CD4-positive, alpha-beta T cell treated with Interleukin-2 at 100 ng/mL for 4 hours (primary cell): Measurements from ENCODE around the gene HOXB3.

Experiments used
- DNase-seq: peaks from one replicate; pipeline ENCODE4 v3.0.0-alpha.2; 2020; ENCODE audit warnings: low spot score

Gene HOXB3

DNA sequence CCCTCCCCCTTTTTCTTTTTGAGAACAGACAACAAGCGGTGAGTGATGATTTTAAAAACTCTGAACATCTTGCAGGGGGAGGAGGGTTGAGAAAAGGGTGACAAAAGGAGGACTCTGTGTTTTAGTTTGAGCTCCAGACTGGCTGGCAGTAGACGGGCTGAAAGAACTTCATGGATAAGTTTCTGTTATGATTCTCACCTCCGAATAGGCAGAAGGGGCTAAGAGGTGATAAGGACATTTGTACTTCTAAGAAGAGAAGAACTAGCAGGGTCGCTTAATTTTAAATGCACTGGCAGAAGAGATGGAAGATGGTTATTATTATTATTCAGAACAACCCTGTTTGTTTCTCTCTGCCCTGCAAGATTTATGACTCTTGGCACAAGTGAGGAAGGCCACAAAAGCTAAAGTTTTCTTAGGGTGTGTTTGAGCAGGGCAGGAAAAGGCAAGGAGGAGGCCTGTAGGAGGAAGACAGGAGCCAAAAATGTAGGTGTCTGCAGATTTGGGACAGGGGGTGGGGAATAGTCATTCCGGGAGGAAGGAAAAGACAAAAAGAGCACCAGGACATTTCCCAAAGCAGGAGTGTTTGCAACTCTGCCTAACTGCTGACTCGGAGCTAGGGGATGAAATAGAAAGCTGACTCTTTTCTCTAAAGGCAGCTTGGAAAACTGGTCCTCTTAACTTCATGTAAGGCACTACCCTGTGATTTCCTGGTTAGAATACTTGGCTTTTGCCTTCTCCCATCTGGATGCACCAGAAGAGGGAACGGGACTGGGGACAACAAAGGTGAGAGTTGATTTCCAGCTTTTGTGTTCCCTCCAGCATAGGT is 33.3 kb downstream of the HOXB3 start:
- no peak for DNase-seq

DNA sequence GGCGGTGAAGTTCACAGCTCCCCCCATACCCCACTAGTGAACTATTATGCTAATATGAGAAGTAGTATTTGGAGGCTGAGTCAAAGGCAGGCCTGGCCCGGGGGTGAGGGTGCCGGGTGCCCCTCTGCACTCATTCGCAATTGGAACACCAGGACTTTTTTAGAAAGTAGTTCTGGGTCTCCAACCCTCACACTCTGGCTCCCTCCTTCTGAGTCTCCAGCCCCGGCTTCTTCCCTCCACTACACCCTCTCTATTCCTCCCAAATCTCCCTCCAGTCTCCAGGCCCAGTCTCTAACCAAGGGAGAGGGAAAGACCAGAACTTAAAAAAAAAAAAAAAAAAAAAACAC is 33.8 kb downstream of the HOXB3 start:
- no peak for DNase-seq

DNA sequence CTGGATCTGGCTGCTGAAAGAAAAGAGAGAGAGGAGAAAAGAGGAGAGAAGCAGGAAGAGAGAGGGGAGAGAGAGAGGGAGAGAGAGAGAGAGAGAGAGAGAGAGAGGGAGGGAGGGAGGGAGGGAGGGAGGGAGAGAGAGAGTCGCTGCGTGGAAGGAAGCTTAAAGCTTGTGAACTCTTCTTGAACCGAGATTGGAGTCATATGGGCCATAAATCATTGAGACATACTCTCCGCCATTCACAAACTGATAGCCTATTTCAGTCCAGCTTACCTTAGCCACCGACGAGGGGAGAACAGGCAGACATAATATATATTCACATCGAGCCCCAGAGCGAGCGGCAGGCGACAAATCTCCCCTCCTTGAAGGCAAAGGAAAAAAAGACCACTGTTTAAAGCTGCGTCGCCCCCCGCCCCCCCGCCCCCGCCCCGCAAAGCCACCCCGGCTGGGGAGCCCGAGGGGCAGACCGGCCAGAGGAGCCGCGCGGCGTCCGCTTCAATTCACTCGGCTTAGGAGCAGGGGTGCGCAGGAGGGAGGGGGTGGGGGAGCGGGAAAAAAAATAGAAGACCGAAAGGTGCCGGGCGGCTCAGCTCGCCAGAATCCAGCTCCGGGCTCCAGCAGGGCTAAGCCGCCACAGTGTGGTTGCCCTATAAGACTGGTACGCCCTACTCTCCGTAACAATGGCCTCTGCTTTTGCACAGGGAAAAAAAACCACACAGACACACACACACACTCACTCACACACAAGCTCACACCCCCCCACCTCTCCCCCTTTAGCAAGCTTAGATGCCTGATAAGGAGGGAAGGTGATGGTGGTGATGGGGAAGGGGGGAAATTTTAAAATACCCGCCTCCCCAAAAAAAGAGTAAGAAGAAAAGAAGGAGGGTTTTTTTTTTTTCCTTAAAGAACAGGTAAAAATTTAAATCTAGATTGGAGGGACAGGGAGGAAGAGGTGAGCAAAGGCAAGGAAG is 34.5 kb downstream of the HOXB3 start:
- no peak for DNase-seq

DNA sequence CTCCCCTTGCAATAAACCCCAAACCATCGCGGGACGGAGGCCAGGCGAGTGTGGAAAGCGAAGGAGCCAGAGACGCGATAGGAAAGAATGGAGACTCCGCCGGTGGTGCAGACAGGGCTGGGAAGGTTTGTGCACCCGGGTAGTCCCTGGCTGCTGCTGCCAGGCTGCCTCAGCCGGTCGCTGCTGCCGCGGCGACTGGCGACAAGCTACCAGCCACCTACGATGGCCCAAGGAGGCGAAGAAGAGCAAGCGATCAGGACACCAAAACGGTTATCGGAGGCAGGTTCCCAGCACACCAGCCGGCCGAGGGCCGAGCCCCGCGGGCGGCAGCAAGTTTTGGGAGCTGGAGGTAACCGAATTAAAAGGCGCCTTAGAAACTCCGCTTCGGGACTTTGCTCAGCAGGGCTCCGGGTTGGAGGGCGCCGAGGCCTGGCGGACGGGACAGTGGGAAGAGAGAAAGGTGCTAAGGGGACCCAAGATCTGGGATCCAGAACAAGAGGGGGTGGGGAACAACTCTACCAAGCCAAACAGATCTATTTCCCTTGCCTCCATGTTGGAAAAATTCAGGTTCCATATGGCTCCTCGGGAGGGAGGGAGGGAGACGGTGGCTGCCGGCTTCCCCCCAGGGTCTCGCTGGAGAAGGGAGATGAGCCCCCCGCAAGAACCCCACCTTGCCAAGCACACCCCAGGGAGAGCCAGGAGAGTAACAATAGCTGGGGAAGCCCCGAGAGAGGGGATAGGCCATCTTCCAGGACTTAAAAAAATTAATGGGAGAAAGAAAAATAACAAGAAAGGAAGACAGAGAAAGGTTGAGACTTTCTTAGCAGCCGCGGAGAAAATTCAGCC is 35.4 kb downstream of the HOXB3 start:
- no peak for DNase-seq

DNA sequence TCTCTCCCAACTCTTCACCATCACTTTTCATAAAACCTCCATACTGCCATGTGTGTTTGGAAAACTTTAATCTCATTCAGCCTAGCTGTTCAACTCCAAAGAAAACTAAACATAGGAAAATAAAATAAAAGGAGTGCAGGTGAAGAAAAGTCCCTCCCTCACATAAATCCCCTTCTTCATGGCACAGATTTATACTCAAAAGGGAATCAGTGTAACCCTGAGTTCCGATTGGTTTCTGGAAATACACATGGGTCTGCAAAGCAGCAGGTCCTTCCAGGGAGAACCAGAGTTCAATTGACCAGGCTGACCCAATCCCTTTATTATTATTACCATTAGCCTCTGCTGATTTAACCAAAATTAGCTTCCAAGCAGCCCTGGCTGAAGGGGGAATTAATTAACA is 36.2 kb downstream of the HOXB3 start:
- no peak for DNase-seq

DNA sequence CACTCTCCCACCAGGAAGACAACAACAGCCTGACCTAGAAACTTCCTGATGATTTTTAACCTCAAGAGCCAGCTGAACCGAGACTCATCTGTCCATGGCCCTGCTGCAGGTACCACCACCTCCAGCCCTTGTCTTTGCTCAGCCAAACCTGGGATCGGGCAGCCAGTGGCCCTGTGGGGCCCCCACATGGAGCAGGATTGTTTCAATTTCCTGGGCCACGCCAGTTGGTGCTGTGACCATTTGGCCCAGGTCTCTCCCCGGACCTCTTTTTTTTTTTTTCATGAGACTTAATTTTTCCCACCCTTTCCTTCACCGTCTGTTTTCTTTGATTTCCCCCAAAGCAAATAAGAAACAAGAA is 36.9 kb downstream of the HOXB3 start:
- DNase-seq = no peak

DNA sequence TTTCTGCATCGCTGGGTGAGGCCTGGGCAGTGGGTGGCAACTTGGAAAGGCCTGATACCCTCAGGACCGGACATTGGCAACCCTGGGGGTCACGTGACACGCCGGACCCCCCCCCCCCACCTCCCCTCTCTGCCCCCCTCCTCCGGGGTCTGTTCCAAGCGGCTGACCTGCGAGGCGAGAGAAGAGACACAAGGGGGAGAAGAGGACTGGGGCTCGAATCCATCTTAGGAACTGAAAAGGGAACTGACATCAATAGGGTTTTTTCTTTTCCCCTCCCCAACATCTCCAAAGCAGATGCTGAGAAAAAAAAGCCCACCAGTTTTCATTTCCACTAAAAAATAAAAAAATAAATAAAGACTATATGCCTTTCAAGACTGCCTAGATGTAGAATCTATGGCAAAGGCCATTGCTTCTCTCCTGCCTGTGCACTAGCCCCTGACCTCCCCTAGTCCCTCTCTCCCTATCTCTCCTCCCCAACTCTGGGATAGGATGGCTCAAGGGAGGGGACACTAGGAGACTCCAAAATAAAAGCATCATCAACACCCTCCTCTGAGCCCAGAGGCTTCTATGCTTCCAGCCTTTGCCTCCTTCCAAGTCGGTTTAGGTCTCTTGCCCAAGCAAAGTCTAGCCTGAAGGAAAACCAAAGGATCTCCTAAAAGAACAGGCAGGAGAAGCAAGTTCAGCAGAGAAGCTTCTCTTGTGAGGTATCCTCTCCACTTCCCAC is 37.4 kb downstream of the HOXB3 start:
- no peak for DNase-seq

DNA sequence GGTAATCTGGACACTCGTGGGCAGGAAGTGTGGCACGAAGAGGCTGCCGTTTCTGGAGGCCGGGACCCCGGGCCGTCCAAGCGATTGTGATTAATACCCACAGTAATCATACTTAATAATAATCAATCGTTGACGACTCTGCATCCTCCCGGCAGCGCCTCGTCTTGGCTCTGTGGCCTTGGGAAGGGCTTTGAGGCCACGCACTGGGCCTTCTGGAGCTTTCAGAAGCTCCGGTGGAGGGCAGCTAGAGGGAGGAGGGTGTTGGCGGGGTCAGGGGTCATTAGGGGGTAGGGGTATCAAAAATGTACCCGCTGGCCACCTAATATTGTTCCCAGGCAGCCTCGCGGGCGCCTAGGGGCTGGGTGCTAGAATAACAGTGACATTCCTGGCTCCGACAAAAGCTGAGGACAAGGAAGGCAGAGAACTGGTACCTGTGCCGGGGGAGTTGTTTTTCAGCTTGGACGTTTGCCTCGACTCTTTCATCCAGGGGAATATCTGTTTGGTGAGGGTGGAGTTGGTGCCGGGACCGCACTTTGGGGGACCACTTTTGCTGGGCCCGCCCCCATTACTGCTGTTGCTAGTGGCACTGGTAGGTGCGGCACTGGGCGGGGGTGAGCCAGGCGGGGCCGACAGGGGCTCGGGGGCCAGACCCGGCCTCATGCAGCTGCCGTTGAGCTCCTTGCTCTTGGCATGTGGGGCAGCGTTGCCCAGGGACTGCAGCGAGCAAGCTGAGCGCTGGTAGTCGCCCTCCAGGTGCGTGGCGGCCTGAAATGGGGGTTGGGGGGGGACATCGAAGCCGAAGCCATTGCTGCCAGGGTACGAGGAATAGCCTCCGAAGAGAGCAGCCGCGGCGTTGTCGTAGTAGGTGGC is 38.2 kb downstream of the HOXB3 start:
- DNase-seq = no peak

DNA sequence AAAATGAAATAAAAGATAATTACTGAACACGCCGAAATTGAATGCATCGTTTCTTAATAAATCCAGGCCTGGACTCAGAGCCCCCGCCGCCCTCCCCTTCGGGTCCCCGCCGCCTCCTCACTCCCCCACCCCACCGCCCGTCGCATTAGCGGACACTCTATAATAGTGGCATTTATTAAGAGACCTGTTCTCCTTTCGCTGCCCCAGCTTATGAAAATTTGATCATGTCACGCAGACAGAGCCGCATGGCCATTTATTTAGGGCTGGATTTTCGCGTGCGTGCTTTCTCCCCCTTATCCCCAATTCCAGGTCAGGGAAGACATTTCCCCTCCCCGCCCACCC is 38.9 kb downstream of the HOXB3 start:
- DNase-seq = no peak

DNA sequence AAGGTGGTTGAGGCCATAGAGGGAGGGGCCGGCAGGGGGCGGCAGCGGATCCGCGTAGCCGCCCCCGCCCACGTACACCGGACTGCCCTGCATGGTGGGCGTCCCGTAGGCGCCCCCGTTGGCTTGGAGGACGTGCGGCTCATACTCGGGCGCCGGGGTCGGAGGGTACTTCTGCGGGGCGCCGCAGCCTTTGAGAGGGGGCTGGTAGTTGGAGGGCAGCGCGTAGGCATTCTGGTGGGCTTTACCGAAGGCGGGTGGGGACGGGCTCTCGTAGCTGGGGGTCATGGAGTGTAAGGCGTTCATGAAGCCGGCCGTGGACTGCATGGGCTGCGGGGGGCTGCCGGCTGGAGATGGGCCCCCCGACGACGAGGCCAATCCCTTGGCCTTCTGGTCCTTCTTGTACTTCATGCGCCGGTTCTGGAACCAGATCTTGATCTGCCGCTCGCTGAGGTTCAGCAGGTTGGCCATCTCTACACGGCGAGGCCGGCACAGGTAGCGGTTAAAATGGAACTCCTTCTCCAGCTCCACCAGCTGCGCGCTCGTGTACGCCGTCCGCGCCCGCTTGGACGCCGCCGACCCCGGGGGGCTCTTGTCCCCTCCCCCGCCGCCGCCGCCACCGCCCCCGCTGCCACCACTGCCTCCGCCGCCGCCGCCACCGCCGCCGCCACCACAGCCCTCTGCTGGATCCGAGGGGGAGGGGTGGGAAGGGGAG is 39.4 kb downstream of the HOXB3 start:
- no peak for DNase-seq

DNA sequence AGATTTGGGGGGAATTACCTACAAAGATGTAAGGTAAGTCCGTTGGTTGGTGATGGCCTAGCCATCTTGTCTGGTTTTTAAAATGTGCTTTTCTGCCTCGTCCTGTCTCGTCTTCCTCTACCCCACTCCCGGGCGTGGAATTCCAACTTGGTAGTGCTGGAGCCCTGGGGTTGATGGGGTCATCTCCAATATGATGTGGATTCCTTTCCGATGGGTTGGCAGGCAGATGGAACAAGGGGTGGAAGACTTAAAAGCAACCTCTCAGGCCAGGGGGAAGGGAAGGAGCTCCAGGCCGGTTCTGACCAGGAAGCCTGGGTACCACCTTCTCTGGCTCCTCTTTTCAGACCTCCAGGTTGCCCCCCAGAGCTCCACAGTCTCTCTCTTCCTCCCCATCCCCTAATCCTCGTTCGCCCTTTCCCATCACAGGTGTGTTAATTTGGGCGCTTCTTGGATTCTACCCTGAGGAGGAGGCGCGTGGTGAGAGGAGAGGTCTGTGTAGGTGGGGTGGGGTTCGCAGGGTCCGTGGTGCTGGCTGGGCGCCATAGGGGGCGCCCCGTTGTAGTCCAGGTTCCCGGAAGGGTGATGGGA is 40.0 kb downstream of the HOXB3 start:
- no peak for DNase-seq

DNA sequence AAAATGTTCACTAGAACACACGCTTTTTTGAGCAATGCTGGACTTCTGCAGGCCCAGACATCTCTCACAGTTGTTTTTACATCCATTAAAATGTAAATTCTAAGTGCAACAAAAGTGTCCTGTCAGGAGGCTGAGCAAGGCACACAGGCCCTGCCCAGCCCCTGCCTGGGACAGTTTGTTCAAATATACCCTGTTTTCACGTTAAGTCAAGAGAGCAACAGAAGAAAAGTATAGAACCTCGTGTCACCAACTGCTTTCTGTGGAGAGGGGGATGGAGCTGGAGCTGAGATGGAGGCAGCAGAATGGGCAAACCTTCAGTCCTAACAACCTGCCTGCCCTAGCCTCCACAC is 40.8 kb downstream of the HOXB3 start:
- DNase-seq = no peak

DNA sequence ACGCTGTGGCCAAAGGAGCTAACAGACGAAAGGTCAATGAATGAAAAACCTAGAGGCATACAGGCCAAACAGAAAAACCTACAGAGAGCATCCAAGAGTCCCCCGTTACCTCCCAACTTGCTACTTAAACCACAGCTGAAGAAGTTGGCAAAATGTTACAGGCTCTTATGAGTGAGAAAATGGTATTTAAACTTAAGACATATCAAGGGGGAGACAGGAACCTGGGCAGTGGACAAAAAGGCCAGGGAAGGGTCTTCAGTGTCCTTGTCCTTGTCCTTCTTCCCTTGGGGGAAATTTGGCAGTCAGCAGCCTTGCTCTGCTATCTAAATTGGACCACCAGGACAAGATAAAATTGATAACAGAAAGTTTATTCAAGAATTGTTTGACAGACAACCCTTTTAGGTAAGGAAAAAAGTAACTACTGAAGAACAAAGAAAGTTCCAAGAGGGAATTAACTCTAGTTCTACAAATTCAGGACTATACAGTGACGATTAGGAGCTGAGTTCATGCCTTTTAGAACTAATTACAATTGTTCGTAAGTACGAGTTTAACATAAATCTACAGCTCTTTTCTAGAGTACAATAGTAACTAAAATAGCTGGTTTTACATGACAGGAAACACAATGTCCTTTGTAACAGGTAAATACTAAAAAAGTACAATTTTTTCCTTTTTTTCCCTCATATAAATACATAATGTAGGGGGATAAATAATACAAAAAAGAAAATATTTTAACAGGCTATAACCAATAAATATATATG is 41.3 kb downstream of the HOXB3 start:
- no peak for DNase-seq

DNA sequence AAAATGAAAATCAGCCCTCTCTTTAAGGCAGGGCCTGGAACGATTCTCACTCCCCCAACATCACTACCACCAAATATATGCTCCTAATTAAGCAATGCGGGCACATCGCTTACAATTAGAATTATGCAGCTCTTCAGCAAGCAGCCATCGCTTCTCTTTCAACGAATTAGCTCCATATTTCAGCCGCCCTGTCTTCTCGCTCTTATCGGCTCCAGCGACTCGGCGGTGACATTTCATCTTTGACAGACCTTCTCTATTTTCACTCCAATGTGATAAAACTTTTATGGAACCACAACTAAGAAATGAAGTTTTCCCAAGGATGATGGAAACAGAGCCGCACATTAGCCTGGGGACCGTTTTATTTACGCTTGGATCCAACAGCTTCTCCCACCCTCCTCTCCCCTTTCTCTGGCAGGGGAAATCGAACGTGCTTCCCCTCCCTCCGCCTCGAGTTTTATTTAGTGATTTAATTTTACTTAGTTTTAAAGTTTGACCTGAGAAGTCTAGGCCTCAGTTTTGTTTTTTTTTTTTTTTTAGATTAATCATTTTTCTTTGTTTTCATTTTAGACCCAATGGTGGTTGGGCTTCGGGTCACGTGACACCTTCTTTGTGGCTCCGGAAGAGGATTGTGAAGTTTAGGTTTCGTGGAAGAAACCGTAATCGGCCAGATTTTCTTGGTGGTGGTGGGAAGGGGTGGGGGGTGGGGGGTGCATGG is 42.1 kb downstream of the HOXB3 start:
- DNase-seq = peak; percentile 65

DNA sequence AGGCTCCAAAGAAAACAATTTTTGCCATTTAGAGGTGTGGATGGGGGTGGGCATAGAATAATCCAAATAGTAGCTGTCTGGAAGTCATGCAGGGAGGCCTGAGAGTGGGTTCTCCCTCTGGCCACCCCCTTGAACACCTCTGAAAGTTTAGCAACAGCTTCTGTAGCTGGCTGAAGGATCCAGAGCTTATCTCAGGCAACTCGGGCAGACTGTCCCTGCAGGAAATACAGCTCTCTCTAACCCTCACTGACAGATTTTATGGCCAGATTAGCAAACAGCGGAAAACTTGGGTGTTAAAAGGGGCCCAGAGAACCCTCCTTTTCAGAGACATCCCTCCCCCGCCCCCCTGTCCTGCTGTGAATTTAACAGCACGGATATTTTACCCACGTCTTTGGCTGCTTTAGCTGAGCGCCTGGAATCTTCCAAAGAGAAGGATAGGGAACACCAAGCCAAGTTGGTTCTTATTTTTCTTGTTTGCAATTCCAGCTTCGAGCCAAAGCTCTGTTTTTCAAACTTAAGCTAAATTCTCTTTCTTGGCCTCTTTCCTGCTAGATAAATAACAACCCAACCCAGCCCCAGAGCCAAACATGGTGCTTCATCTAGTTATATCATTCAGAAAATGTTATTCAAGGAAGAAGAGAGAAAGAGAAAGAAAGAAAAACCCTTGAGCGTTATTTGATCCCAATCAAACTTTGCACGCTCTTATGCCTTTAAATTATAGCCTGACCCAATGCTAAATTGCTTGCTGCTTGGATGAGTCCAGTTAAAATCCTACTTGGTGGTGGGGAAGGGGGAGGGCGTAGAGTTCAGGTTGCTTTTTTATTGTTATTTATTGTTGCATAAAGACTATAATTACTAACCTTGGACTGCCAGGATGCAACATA is 42.9 kb downstream of the HOXB3 start:
- DNase-seq = no peak

DNA sequence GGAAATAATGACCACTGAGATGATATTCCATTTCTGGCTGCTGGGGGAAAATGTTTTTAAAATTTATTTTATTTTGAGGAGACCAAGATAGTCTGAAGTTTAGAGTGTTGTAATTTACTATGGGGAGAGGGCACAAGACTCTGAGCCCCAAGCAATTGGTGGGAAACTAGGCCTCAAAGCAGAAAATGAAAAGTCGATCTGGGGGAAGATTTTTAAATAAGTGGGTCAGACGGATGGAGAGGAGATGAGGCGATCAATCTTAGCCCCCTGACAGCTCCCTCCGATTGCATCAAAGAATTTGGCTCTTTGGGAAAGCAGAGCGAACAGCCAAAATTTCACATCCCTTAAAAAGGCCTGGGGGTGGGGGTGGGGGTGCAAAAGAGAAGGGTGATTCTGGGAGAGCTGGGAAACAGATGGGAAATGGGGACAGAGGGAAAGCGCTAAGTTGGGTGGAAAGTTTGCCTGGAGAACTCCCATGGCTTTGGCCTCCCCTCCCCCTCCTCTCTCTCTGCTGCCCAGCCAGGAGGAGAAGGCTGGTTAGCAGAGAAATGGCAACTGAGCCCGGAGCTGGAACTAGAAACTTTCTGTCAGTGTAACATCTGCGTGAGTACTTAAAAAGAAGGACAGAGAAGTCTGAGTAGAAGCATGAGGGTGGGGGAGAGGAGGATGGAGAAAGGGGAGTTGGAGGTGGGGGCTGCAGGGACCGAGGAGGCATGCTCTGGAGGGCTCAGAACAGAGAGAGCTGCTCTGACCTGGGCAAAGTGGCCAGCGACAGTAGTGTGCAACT is 43.7 kb downstream of the HOXB3 start:
- DNase-seq = no peak

DNA sequence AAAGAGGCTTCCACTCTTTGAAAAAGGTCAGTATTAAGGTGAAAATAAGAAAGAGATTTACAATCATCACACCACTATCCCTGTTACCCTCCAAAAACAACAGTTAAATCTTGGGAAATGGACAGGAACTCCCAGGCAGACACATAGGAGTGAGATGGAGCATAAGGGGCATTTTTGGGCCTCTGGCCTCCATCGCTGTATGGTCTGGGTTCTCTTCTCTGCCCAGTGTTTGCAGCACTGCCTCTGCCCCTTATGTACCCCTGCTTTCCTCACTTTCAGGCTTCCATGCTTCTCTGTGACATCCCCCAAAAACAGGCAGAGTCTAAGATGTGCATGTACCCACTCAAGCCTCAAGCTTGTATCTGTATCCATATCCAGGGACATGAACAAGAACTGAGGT is 44.5 kb downstream of the HOXB3 start:
- no peak for DNase-seq
